HepG2 (cell line): ENCODE measurements around the gene MBTPS1. TPM values are rescaled to one million over a fixed set of nuclear protein-coding genes. Genes with fewer than 3 reads are reported as not detected.

Source experiments
- ATAD3A ChIP-seq: sonication (generic); formaldehyde crosslinking; IDR thresholded peaks from 2 replicates; pipeline ENCODE4 v1.4.0; 2020; ENCODE audit warnings: missing genetic modification reagents
- ATRX ChIP-seq: sonication (generic); formaldehyde crosslinking; IDR thresholded peaks from 2 replicates; pipeline ENCODE4 v1.4.0; 2020; ENCODE audit warnings: missing genetic modification reagents, borderline replicate concordance
- EP300 ChIP-seq, 3 experiments: sonication (generic) in 1 of 3; formaldehyde crosslinking in 1 of 3; IDR thresholded peaks; 2 replicates each; pipeline versions ENCODE4 v1.5.1 to v1.6.1; 2011 to 2020; ENCODE audit warnings: low read depth in 2 of 3, low read length in 2 of 3, borderline replicate concordance in 1 of 3, improper control_type of control experiment in 1 of 3, mild to moderate bottlenecking in 1 of 3, missing genetic modification reagents in 1 of 3, moderate library complexity in 1 of 3
- GTF2F1 ChIP-seq: fragments of 150-350 bp; IDR thresholded peaks from 2 replicates; pipeline ENCODE4 v1.6.1; 2014; ENCODE audit warnings: low read length
- HNRNPH1 ChIP-seq: fragments of 200-400 bp; formaldehyde crosslinking; optimal IDR thresholded peaks from 2 replicates; pipeline ENCODE3; 2017; ENCODE audit warnings: mild to moderate bottlenecking, low read depth, low read length
- KDM1A ChIP-seq: IDR thresholded peaks from 2 replicates; pipeline ENCODE4 v1.6.1; 2016; ENCODE audit warnings: missing compliant biosample characterization
- KDM3A ChIP-seq: IDR thresholded peaks from 2 replicates; pipeline ENCODE4 v1.6.1; 2018; ENCODE audit warnings: low read depth, missing compliant biosample characterization
- MED13 ChIP-seq: sonication (generic); formaldehyde crosslinking; IDR thresholded peaks from 2 replicates; pipeline ENCODE4 v1.5.0; 2020; ENCODE audit warnings: missing genetic modification reagents
- NCOA5 ChIP-seq: sonication (generic); formaldehyde crosslinking; IDR thresholded peaks from 2 replicates; pipeline ENCODE4 v1.4.0; 2020; ENCODE audit warnings: missing genetic modification reagents
- PCBP1 ChIP-seq: fragments of 200-400 bp; formaldehyde crosslinking; IDR thresholded peaks from 2 replicates; pipeline ENCODE4 v1.6.1; 2017; ENCODE audit warnings: mild to moderate bottlenecking, low read depth, low read length, borderline replicate concordance
- RCOR2 ChIP-seq: IDR thresholded peaks from 2 replicates; pipeline ENCODE4 v1.6.1; 2016; ENCODE audit warnings: missing biosample characterization, missing genetic modification reagents
- SIN3B ChIP-seq: fragments of 150-350 bp; IDR thresholded peaks from 2 replicates; pipeline ENCODE4 v1.6.1; 2014; ENCODE audit warnings: low read length
- SRY ChIP-seq: sonication (generic); formaldehyde crosslinking; IDR thresholded peaks from 2 replicates; pipeline ENCODE4 v1.8.0; 2022; ENCODE audit warnings: mild to moderate bottlenecking, missing genetic modification reagents
- ZFP82 ChIP-seq: sonication (generic); formaldehyde crosslinking; IDR thresholded peaks from 2 replicates; pipeline ENCODE4 v1.5.1; 2020; ENCODE audit warnings: mild to moderate bottlenecking, missing genetic modification reagents, borderline replicate concordance
- ZIK1 ChIP-seq: sonication (generic); formaldehyde crosslinking; IDR thresholded peaks from 2 replicates; pipeline ENCODE4 v1.5.0; 2020; ENCODE audit warnings: mild to moderate bottlenecking, low read depth, missing genetic modification reagents, borderline replicate concordance
- ZNF263 ChIP-seq: sonication (generic); formaldehyde crosslinking; IDR thresholded peaks from 2 replicates; pipeline ENCODE4 v1.4.0; 2020; ENCODE audit warnings: missing genetic modification reagents
- ZNF326 ChIP-seq: sonication (generic); formaldehyde crosslinking; IDR thresholded peaks from 2 replicates; pipeline ENCODE4 v1.4.0; 2020; ENCODE audit warnings: missing genetic modification reagents, borderline replicate concordance
- ZNF335 ChIP-seq: sonication (generic); formaldehyde crosslinking; IDR thresholded peaks from 2 replicates; pipeline ENCODE4 v1.4.0; 2020; ENCODE audit warnings: missing genetic modification reagents
- ZNF724P ChIP-seq: sonication (generic); formaldehyde crosslinking; IDR thresholded peaks from 2 replicates; pipeline ENCODE4 v1.8.0; 2022; ENCODE audit warnings: missing genetic modification reagents, borderline replicate concordance
- ZNF761 ChIP-seq: sonication (generic); formaldehyde crosslinking; conservative IDR thresholded peaks from 2 replicates; pipeline ENCODE4 v1.4.0; 2020; ENCODE audit warnings: mild to moderate bottlenecking, missing genetic modification reagents
- ZNF776 ChIP-seq: sonication (generic); formaldehyde crosslinking; IDR thresholded peaks from 2 replicates; pipeline ENCODE4 v1.4.0; 2020; ENCODE audit warnings: mild to moderate bottlenecking, missing genetic modification reagents
- ZSCAN20 ChIP-seq: sonication (generic); formaldehyde crosslinking; IDR thresholded peaks from 2 replicates; pipeline ENCODE4 v1.4.0; 2020; ENCODE audit warnings: missing genetic modification reagents, mild to moderate bottlenecking, borderline replicate concordance
- polyA plus RNA-seq, 8 experiments: library from polyadenylated mRNA; depleted of rRNA in 3 of 8; stranded (reverse) in 7 of 8; unstranded in 1 of 8; fragments of >200 nt; fragmentation: Illumina TruSeq in 4 of 8; extraction: Trizol in 4 of 8; gene quantifications; 2 replicates each; pipeline versions ENCODE4 v1.2.1 to v1.2.3, GENCODE V29; 2011 to 2016; ENCODE audit warnings: low read depth in 4 of 8, missing spikeins in 1 of 8, mixed read lengths in 1 of 8; ENCODE audit not compliant: insufficient read depth in 1 of 8
- total RNA-seq, 5 experiments: library from RNA; depleted of rRNA; stranded (reverse); fragments of >200 nt; fragmentation: Illumina TruSeq; extraction: Trizol; gene quantifications; 2 replicates each; pipeline ENCODE4 v1.2.3, GENCODE V29; 2016; ENCODE audit warnings: low read depth in 1 of 5
- TF ChIP-seq, protein P1 (sequence below): fragments of 450-650 bp; IDR thresholded peaks from 2 replicates; pipeline ENCODE4 v1.6.1; 2016
- TF ChIP-seq, protein P2 (sequence below): sonication (generic); formaldehyde crosslinking; IDR thresholded peaks from 2 replicates; pipeline ENCODE4 v1.8.0; 2022; ENCODE audit warnings: mild to moderate bottlenecking, missing genetic modification reagents, moderate library complexity
- TF ChIP-seq, protein P3 (sequence below): sonication (generic); formaldehyde crosslinking; IDR thresholded peaks from 2 replicates; pipeline ENCODE4 v1.5.1; 2020; ENCODE audit warnings: mild to moderate bottlenecking, missing genetic modification reagents, moderate library complexity

MBTPS1 gene
- total and polyA plus RNA-seq, 2 of the 13 experiments (the other 11 are each of a cell fraction or from before 2014, with no cell fraction given) = 56.7 to 91.3 TPM

DNA sequence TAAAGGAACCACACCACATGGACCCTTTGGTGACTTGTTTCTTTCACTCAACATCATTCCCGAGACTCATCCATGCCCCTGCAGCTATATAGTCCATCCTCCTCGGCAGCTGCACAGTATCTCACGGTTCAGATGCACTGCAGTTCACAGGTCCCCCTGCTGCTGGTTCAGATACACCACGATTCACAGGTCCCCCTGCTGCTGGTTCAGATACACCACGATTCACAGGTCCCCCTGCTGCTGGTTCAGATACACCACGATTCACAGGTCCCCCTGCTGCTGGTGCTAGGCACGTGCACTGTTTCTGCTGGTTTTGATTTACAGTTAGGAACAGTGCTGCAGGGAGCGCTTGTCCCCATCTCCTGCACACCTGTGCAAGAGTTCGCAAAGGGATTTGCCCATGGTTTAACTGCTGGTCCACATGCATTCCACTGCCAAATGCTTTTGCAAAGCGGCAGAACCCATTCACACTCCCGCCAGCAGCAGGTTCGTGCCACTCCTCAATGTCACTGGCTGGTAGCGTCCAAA is 24.5 kb upstream of the MBTPS1 start (continued):
- TF ChIP-seq ZSCAN20 (no peak), MED13 (CRISPR knock-in tag) (no peak), ZNF761 (0 out of 2 replicates have a peak, but pooled peaks have one; percentile 63), KDM1A (no peak), ZNF724P (CRISPR knock-in tag) (no peak), ZNF263 (CRISPR knock-in tag) (0 out of 2 replicates have a peak, but pooled peaks have one; percentile 30), ZNF776 (CRISPR knock-in tag) (no peak), ZIK1 (CRISPR knock-in tag) (no peak), EP300 (IDR thresholded peaks at IDR 0.05; ENCODE audit: low read depth in 2 of 2, low read length in 2 of 2) (no peak), EP300 (CRISPR knock-in tag; IDR thresholded peaks at IDR 0.05; ENCODE audit: borderline replicate concordance) (no peak), PCBP1 (no peak), ZNF326 (CRISPR knock-in tag) (no peak), ZNF335 (CRISPR knock-in tag) (no peak), ATRX (CRISPR knock-in tag) (no peak), NCOA5 (CRISPR knock-in tag) (no peak), SIN3B (no peak), RCOR2 (CRISPR knock-in tag) (no peak), ATAD3A (CRISPR knock-in tag) (no peak), HNRNPH1 (no peak), GTF2F1 (no peak), ZFP82 (CRISPR knock-in tag) (no peak), KDM3A (CRISPR knock-in tag) (no peak), SRY (CRISPR knock-in tag) (no peak)
- TF ChIP-seq, protein P1, sequence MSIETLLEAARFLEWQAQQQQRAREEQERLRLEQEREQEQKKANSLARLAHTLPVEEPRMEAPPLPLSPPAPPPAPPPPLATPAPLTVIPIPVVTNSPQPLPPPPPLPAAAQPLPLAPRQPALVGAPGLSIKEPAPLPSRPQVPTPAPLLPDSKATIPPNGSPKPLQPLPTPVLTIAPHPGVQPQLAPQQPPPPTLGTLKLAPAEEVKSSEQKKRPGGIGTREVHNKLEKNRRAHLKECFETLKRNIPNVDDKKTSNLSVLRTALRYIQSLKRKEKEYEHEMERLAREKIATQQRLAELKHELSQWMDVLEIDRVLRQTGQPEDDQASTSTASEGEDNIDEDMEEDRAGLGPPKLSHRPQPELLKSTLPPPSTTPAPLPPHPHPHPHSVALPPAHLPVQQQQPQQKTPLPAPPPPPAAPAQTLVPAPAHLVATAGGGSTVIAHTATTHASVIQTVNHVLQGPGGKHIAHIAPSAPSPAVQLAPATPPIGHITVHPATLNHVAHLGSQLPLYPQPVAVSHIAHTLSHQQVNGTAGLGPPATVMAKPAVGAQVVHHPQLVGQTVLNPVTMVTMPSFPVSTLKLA = peak; percentile 55; the same call in 1 of the 2 replicates
- TF ChIP-seq, protein P2, sequence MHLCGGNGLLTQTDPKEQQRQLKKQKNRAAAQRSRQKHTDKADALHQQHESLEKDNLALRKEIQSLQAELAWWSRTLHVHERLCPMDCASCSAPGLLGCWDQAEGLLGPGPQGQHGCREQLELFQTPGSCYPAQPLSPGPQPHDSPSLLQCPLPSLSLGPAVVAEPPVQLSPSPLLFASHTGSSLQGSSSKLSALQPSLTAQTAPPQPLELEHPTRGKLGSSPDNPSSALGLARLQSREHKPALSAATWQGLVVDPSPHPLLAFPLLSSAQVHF = 0 out of 2 replicates have a peak, but pooled peaks have one; percentile 25
- TF ChIP-seq, protein P3, sequence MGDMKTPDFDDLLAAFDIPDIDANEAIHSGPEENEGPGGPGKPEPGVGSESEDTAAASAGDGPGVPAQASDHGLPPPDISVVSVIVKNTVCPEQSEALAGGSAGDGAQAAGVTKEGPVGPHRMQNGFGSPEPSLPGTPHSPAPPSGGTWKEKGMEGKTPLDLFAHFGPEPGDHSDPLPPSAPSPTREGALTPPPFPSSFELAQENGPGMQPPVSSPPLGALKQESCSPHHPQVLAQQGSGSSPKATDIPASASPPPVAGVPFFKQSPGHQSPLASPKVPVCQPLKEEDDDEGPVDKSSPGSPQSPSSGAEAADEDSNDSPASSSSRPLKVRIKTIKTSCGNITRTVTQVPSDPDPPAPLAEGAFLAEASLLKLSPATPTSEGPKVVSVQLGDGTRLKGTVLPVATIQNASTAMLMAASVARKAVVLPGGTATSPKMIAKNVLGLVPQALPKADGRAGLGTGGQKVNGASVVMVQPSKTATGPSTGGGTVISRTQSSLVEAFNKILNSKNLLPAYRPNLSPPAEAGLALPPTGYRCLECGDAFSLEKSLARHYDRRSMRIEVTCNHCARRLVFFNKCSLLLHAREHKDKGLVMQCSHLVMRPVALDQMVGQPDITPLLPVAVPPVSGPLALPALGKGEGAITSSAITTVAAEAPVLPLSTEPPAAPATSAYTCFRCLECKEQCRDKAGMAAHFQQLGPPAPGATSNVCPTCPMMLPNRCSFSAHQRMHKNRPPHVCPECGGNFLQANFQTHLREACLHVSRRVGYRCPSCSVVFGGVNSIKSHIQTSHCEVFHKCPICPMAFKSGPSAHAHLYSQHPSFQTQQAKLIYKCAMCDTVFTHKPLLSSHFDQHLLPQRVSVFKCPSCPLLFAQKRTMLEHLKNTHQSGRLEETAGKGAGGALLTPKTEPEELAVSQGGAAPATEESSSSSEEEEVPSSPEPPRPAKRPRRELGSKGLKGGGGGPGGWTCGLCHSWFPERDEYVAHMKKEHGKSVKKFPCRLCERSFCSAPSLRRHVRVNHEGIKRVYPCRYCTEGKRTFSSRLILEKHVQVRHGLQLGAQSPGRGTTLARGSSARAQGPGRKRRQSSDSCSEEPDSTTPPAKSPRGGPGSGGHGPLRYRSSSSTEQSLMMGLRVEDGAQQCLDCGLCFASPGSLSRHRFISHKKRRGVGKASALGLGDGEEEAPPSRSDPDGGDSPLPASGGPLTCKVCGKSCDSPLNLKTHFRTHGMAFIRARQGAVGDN (CRISPR knock-in tag) = peak; percentile 64
